ENCODE measurements around the gene CREB3L2.

Gene CREB3L2

DNA sequence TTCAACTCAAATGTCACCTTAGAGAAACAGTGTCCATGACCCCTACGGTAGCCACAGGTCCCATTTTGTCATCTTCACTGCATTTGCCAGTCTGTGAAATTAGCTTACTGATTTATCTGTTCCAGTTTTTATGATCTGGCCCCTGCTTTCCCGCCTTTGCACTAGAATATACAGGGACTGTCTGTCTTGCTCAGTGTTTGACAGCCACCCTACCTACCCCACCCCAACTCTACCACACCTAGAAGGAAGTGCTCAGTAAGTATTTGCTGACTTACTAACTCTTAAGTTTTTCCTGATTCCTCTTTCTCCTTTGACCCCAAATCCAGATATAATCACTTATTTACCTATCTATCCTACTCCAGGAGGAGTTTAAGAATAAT lies 49.5 kb downstream of the CREB3L2 start:
- no peak for DNase-seq (ENCODE audit: low read depth, low spot score)

- DNase-seq (ENCODE audit: low read depth, low spot score): no peak
Observed at GRCh38 chr7:137951700-137952425, 50.0 kb downstream of the CREB3L2 start.

- no peak for DNase-seq (ENCODE audit: low read depth, low spot score)
Observed at GRCh38 chr7:137950967-137951366, 50.9 kb downstream of the CREB3L2 start.

- DNase-seq (ENCODE audit: low read depth, low spot score): no peak
Observed at GRCh38 chr7:137950263-137950621, 51.6 kb downstream of the CREB3L2 start.

GRCh38 chr7:137949416-137950262 lies 52.2 kb downstream of the CREB3L2 start:
- no peak for DNase-seq (ENCODE audit: low read depth, low spot score)

DNA sequence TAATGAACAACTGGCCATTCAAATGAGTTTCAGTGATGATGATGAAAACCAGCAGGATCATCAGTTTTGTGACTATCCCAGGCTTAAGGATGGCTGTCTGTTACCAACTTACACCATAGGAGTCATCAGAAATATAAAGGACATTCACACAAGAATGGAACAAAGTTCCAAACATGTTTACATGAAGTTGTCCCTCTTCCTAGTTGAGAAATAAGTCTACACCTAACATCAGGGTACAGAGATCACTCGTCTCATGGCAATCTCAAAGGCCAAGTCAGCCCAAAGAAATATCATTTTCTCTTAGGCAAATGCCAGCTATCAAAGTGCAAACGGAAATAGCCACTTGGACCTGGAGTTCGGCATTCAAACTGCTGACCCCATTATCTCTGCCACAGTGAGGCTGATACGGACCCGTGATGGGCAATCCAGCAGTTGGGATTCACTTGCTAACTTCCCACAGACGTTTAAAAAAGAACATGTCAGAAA lies 53.0 kb downstream of the CREB3L2 start:
- DNase-seq (ENCODE audit: low read depth, low spot score): no peak

DNA sequence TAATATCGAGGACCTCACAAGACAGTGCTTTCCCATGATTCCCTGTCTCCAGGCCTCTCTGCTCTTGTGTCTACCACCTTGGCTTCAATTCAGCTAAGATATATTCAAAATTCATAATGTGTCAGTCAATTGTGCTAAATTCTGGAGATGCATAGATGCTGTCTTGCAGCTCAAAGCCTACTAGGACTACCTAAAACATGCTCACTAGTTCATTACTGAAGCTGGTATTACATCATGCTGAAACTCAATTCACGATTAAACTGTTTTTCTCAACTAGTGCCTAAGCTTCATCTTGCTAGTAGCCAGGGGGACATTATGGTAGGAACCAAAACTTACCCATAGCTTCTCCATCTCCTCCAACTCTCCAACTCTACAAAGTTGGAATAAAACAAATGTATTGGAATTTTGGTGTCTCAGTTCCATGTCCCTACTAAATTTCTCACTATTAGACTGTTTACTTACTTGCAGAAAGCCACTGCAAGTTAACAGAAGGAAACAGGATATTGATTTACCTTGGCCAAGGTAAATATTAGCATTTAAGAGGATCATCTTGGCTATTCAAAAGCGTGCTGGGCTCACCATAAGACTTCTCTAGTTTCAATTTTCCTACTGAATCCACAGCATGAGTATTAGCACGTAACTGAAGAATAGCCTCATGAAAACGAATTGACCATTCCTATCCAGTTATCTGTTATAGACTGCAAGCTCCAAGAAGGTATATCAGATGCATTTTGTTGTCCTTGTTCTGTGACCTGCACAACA lies 53.6 kb downstream of the CREB3L2 start:
- no peak for DNase-seq (ENCODE audit: low read depth, low spot score)

DNA sequence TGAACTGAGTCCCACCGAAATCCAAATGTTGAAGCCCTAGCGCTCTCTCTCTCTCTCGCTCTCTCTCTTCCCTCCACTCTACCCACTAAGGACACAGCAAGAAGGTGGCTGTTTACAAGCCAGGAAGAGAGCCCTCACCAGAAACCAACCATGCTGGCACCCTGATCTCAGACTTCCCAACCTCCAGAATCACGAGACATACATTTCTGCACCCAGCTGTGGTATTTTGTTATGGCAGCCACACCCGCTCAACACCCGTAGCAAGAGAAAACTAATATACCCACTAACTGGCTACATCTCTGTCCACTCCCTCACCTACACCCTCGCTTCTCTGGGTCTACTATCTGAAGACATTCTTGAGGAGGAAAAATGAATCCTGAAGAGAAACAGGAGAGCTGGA lies 54.8 kb downstream of the CREB3L2 start:
- no peak for DNase-seq (ENCODE audit: low read depth, low spot score)

DNA sequence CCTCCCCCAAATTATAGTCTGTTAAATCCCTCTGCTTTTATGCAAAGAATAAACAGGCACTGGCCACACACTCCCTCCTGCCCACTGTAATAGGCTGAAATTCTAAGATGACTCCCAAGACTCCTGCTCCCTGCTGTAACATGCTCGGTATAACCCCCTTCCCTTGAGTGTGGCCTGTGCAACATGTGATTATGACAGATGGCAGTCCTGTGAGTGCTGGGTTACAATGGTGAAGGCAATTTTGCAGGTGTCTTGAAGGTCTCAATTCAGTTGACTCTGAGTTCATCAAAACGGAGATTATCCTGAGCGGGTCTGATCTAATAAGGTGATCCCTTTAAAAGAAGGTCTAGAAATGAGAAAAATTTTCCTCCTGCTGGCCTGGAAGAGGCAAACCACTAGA lies 55.9 kb downstream of the CREB3L2 start:
- no peak for DNase-seq (ENCODE audit: low read depth, low spot score)

- peak; percentile 74 for DNase-seq (ENCODE audit: low read depth, low spot score)
Observed at GRCh38 chr7:137944168-137944567, 57.7 kb downstream of the CREB3L2 start.

GRCh38 chr7:137943132-137943551 lies 58.7 kb downstream of the CREB3L2 start:
- DNase-seq (ENCODE audit: low read depth, low spot score): peak; percentile 86

GRCh38 chr7:137942484-137943115 lies 59.3 kb downstream of the CREB3L2 start:
- DNase-seq (ENCODE audit: low read depth, low spot score): peak; percentile 21

- no peak for DNase-seq (ENCODE audit: low read depth, low spot score)
Observed at GRCh38 chr7:137940656-137941518, 61.0 kb downstream of the CREB3L2 start.

DNA sequence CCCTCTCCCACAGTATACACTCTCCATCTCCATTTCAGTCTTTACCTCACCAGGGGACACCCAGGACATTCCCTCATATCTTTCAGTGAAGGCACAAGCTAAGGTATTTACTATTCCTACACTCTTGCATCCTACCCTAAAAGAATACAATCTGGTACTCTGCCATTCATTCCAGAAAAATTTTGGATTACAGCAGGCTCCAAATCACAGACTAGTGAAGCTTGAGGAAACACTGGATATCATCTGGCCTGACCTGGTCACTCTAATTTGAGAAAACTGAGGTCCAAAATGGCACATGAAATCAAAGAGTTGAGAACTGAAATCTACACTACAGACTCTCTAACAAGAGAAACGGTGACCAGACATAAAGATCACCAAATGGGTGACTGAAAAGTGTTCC lies 61.7 kb downstream of the CREB3L2 start:
- DNase-seq (ENCODE audit: low read depth, low spot score): no peak

DNA sequence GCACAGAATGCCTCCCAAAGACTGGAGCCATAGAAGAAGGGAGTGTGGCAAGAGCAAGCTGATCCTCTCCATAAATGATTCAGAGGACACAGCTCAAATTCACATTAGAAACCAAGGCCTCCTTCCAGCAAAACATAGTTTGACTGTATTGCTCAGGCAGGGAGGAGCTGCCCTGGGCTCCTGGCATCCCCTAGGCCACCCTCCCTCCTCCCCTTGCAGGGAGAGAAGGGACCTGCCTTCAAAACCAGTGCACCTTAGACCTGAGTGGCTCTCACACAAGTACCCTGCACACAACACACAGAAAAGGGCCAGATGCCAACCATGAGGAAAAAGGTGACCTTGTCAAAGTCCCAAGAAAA lies 64.7 kb downstream of the CREB3L2 start:
- no peak for DNase-seq (ENCODE audit: low read depth, low spot score)

GRCh38 chr7:137936509-137937201 lies 65.2 kb downstream of the CREB3L2 start:
- DNase-seq (ENCODE audit: low read depth, low spot score): no peak

GRCh38 chr7:137935884-137936508 lies 65.9 kb downstream of the CREB3L2 start:
- DNase-seq (ENCODE audit: low read depth, low spot score): no peak

DNA sequence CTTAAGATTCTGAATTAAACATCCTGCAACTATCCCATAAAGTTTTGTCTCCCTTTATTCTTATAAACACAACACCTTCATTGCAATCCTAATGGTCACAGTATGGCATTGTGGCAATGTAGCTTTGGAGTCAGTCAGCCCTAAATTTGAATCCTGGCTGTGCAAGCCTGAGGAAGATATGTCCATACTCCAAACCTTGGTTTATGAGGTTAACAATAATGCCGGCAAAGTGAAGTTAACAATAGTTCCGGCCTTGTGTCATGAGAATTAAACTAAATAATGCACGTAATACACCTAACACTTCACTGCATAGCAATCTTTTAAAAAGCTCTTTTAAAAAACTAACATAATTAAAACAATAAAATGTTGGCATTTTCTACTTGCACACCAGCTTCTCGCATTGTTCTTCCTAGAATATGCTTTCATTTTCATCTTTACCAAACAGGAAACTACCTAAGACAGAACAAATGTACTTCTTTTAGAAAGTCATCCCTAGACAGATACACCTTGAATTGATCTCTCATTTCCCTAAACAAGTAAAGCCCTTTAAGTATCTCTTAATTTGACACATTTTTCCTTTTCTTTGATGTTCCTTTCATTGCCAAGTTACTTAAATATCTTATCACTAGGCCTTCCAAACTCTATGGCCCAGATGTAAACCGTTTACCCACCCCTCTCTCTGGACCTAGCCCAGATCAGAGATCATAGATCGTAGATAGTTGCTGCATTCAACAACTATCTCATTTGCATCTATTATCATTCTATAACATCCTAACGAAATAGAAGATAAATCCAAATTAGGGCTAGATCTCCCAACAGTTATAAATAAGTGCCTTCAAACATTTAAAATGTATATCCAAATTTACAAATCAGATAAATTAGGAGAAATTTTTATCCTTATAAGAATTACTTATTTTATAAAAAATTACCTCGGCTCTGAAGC lies 66.7 kb downstream of the CREB3L2 start:
- DNase-seq (ENCODE audit: low read depth, low spot score): no peak
